Measurements from ENCODE around the gene EBLN1.

EBLN1 gene

GRCh38 chr10:22250897-22251660 is 33.3 kb upstream of the EBLN1 start:
- DNase-seq = no peak
- Histone ChIP-seq H3K79me2 (ENCODE audit: insufficient read depth, low read length) (no peaks in the 10 kb centered on the region), H3K27me3 (ENCODE audit: insufficient read depth, low read length, poor library complexity) (peaks cover 21% of the 10 kb centered on the region), H3K36me3 (ENCODE audit: insufficient read depth, low read length) (no peaks in the 10 kb centered on the region), H3K4me1 (ENCODE audit: insufficient read depth, low read length) (peaks cover 10% of the 10 kb centered on the region), H3K27ac (ENCODE audit: low read length) (no peak overlapping the region), H3K4me2 (ENCODE audit: insufficient read depth, low read length) (peak overlapping the region; percentile 59), H3K4me3 (ENCODE audit: low read depth in 1 of 2, low read length in 2 of 2) (0 out of 4 replicates have a peak overlapping the region, but pooled peaks of 1 of the 2 experiments have one; percentile 38), H3K9ac (ENCODE audit: low read depth, low read length) (no peak overlapping the region), H2AFZ (ENCODE audit: low read depth, low read length) (no peak overlapping the region), H4K20me1 (ENCODE audit: insufficient read depth, low read length) (no peaks in the 10 kb centered on the region), H3K9me3 (ENCODE audit: insufficient read depth, low read length, severe bottlenecking) (no peaks in the 10 kb centered on the region)
- ATAC-seq (ENCODE audit: insufficient read depth, low read depth) = no peak
- TF ChIP-seq EZH2 (IDR thresholded peaks at IDR 0.05; ENCODE audit: borderline replicate concordance, low read depth, low read length, severe bottlenecking) (no peak), CTCF (IDR thresholded peaks at IDR 0.05; ENCODE audit: borderline replicate concordance, extremely low read depth, low read length, poor library complexity, severe bottlenecking) (no peak)

GRCh38 chr10:22247636-22248035 is 29.8 kb upstream of the EBLN1 start:
- Histone ChIP-seq H3K9me3 (ENCODE audit: insufficient read depth, low read length, severe bottlenecking) (no peaks in the 10 kb centered on the region), H3K36me3 (ENCODE audit: insufficient read depth, low read length) (no peaks in the 10 kb centered on the region)

DNA sequence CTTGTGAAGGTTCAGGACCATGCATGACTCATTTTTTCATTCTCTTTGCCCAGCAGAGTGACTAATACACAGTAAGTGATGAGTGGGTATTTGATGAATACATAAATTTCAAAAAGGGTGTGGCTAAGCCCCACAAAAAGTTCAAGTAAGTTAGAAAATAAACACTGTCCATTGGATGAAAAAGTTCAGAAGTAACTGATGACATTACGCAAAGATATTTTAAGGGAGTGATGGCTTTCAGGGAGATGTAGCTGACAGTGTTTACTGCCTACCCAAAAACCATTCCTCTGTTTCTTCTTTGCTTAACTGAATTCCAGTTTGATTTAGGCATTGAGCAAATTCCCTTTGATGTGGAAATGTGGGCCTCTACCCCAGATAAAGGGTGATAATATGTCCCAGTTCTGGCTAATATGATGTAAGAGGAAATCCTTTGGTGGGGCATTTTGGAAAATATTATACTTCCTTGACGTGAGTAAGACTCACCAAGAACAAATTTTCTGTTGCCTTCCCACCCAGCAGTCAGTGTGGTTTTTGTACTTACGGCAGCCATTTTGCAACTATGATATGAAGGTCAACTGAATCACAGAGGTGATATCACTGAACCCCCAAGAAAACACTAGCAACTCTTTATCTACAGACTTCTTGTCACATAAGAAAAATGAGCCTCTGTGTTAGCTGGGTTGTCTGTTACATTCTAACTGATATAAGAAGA is 29.0 kb upstream of the EBLN1 start:
- Histone ChIP-seq H3K4me2 (ENCODE audit: insufficient read depth, low read length) (no peak overlapping the region), H3K27me3 (ENCODE audit: insufficient read depth, low read length, poor library complexity) (peaks cover 17% of the 10 kb centered on the region), H3K4me1 (ENCODE audit: insufficient read depth, low read length) (peaks cover 7% of the 10 kb centered on the region), H3K79me2 (ENCODE audit: insufficient read depth, low read length) (no peaks in the 10 kb centered on the region), H3K9ac (ENCODE audit: low read depth, low read length) (no peak overlapping the region), H3K9me3 (ENCODE audit: insufficient read depth, low read length, severe bottlenecking) (no peaks in the 10 kb centered on the region), H3K27ac (ENCODE audit: low read length) (no peak overlapping the region), H3K4me3 (ENCODE audit: low read depth in 1 of 2, low read length in 2 of 2) (no peak overlapping the region), H2AFZ (ENCODE audit: low read depth, low read length) (no peak overlapping the region), H3K36me3 (ENCODE audit: insufficient read depth, low read length) (no peaks in the 10 kb centered on the region), H4K20me1 (ENCODE audit: insufficient read depth, low read length) (no peaks in the 10 kb centered on the region)
- TF ChIP-seq EZH2 (IDR thresholded peaks at IDR 0.05; ENCODE audit: borderline replicate concordance, low read depth, low read length, severe bottlenecking) (no peak), CTCF (IDR thresholded peaks at IDR 0.05; ENCODE audit: borderline replicate concordance, extremely low read depth, low read length, poor library complexity, severe bottlenecking) (no peak)
- DNase-seq = no peak
- no peak for ATAC-seq (ENCODE audit: insufficient read depth, low read depth)

More at GRCh38 chr10:22247636-22248035, 29.8 kb upstream of the EBLN1 start:
- Histone ChIP-seq H2AFZ (ENCODE audit: low read depth, low read length) (no peak overlapping the region), H3K79me2 (ENCODE audit: insufficient read depth, low read length) (no peaks in the 10 kb centered on the region), H4K20me1 (ENCODE audit: insufficient read depth, low read length) (no peaks in the 10 kb centered on the region), H3K4me3 (ENCODE audit: low read depth in 1 of 2, low read length in 2 of 2) (no peak overlapping the region), H3K27me3 (ENCODE audit: insufficient read depth, low read length, poor library complexity) (peaks cover 20% of the 10 kb centered on the region), H3K9ac (ENCODE audit: low read depth, low read length) (no peak overlapping the region), H3K27ac (ENCODE audit: low read length) (no peak overlapping the region), H3K4me2 (ENCODE audit: insufficient read depth, low read length) (no peak overlapping the region), H3K4me1 (ENCODE audit: insufficient read depth, low read length) (peaks cover 10% of the 10 kb centered on the region)
- no peak for DNase-seq
- no peak for ATAC-seq (ENCODE audit: insufficient read depth, low read depth)
- TF ChIP-seq EZH2 (IDR thresholded peaks at IDR 0.05; ENCODE audit: borderline replicate concordance, low read depth, low read length, severe bottlenecking) (no peak), CTCF (IDR thresholded peaks at IDR 0.05; ENCODE audit: borderline replicate concordance, extremely low read depth, low read length, poor library complexity, severe bottlenecking) (no peak)
